HepG2 (cell line): ENCODE data around the gene SPAG5. TPM values are rescaled to one million over a fixed set of nuclear protein-coding genes. Genes with fewer than 3 reads are reported as not detected.

Experiments
- ATAC-seq: fragments of 200-7000 bp; cut with Tn5 transposase; 3 replicates; pipeline ENCODE4 v1.9.1; 2020; ENCODE audit warnings: mild to moderate bottlenecking, moderate library complexity
- BruUV-seq: library from RNA; stranded (reverse); fragments of 400-500 nt; replicated peaks from 2 replicates; lab custom pipeline; 2021; lab: Mats Ljungman, UMichigan
- CTCF ChIA-PET: fragments of 300-600 bp; formaldehyde crosslinking; extraction: SDS; loops from one replicate; lab custom pipeline; 2021; ENCODE audit warnings: low total read pairs, inconsistent platforms, low intra/inter-chr PET ratio; lab: Yijun Ruan, JAX
- POLR2A ChIA-PET: fragments of 350-600 bp; sonication (Branson Sonifier 250); formaldehyde crosslinking; loops from one replicate; lab custom pipeline; 2020; ENCODE audit warnings: antibody characterized with exemption, inconsistent platforms; lab: Yijun Ruan, JAX
- DNase-seq: peaks from one replicate; pipeline ENCODE4 v3.0.0-alpha.2; 2015; ENCODE audit warnings: low spot score
- FAIRE-seq: peaks from 3 replicates; lab custom pipeline; 2011; peaks lifted over from hg19 to GRCh38; lab: Jason Lieb, UNC
- H2AFZ ChIP-seq: one replicate; pipeline ENCODE4 v1.6.1; 2011; ENCODE audit warnings: low read length, inconsistent platforms
- H3K27ac ChIP-seq: fragments of 300-600 bp; 3 replicates; pipeline ENCODE4 v1.8.0; 2011; ENCODE audit warnings: mixed run types, mild to moderate bottlenecking, mixed read lengths, low read length, inconsistent platforms; ENCODE audit not compliant: insufficient read depth; ENCODE audit errors: extremely low read length
- H3K27me3 ChIP-seq, 2 experiments: fragments of 200-600 bp in 1 of 2; 2 replicates in 1 of 2; 3 replicates in 1 of 2; pipeline versions ENCODE4 v1.6.0 to v1.8.0; 2011; ENCODE audit warnings: low read length in 2 of 2, mild to moderate bottlenecking in 2 of 2, moderate library complexity in 2 of 2, inconsistent platforms in 1 of 2; ENCODE audit not compliant: insufficient read depth in 2 of 2, control insufficient read depth in 1 of 2
- H3K36me3 ChIP-seq, 2 experiments: fragments of 200-600 bp in 1 of 2; replicated peaks in 1 of 2; 2 replicates in 1 of 2; 3 replicates in 1 of 2; pipeline versions ENCODE4 v1.5.1 to v1.8.0; 2011; ENCODE audit warnings: low read length in 2 of 2, inconsistent platforms in 1 of 2; ENCODE audit not compliant: insufficient read depth in 2 of 2, control insufficient read depth in 1 of 2
- H3K4me1 ChIP-seq: 2 replicates; pipeline ENCODE4 v1.5.1; 2012; ENCODE audit warnings: low read length, inconsistent platforms; ENCODE audit not compliant: insufficient read depth
- H3K4me2 ChIP-seq: 2 replicates; pipeline ENCODE4 v1.6.0; 2011; ENCODE audit warnings: low read depth, low read length, inconsistent platforms
- H3K4me3 ChIP-seq, 3 experiments: fragments of 200-600 bp in 1 of 3; sonication (generic), shearing (Covaris generic) in 1 of 3; replicated peaks in 1 of 3; 2 replicates each; pipeline ENCODE4 v1.5.1; 2011 to 2016; ENCODE audit warnings: low read length in 3 of 3, inconsistent platforms in 2 of 3, low read depth in 2 of 3, mild to moderate bottlenecking in 2 of 3, control low read depth in 1 of 3, mixed read lengths in 1 of 3; ENCODE audit not compliant: insufficient read depth in 1 of 3
- H3K79me2 ChIP-seq: one replicate; pipeline ENCODE4 v1.6.1; 2011; ENCODE audit warnings: low read length, inconsistent platforms; ENCODE audit not compliant: insufficient read depth
- H3K9ac ChIP-seq: 2 replicates; pipeline ENCODE4 v1.6.0; 2011; ENCODE audit warnings: mild to moderate bottlenecking, low read depth, low read length, inconsistent platforms; ENCODE audit not compliant: insufficient read depth
- H3K9me3 ChIP-seq: 2 replicates; pipeline ENCODE4 v1.5.1; 2012; ENCODE audit warnings: mild to moderate bottlenecking, low read length
- H4K20me1 ChIP-seq: 2 replicates; pipeline ENCODE4 v1.6.0; 2011; ENCODE audit warnings: inconsistent platforms, mild to moderate bottlenecking, low read length, moderate library complexity; ENCODE audit not compliant: insufficient read depth
- ADNP ChIP-seq: sonication (generic); formaldehyde crosslinking; IDR thresholded peaks from 2 replicates; pipeline ENCODE4 v1.4.0; 2020; ENCODE audit warnings: missing genetic modification reagents
- CEBPB ChIP-seq: IDR thresholded peaks from 2 replicates; pipeline ENCODE4 v1.6.1; 2011; ENCODE audit warnings: low read depth, low read length, improper control_type of control experiment, borderline replicate concordance
- JARID2 ChIP-seq: sonication (generic); formaldehyde crosslinking; IDR thresholded peaks from 2 replicates; pipeline ENCODE4 v1.8.1; 2023; ENCODE audit warnings: missing genetic modification reagents, inconsistent platforms; ENCODE audit not compliant: insufficient replicate concordance
- NCOA5 ChIP-seq: sonication (generic); formaldehyde crosslinking; IDR thresholded peaks from 2 replicates; pipeline ENCODE4 v1.4.0; 2020; ENCODE audit warnings: missing genetic modification reagents
- SNAPC2 ChIP-seq: sonication (generic); formaldehyde crosslinking; IDR thresholded peaks from 2 replicates; pipeline ENCODE4 v1.8.1; 2022; ENCODE audit warnings: mild to moderate bottlenecking, missing genetic modification reagents
- ZKSCAN5 ChIP-seq: sonication (generic); formaldehyde crosslinking; IDR thresholded peaks from 2 replicates; pipeline ENCODE4 v1.5.1; 2020; ENCODE audit warnings: mild to moderate bottlenecking, missing genetic modification reagents
- whole genome bisulfite sequencing: methylation state at CpG from one replicate; pipeline ENCODE4 v1.1.6; 2017; ENCODE audit warnings: low lambda C conversion rate; 5-methylcytosine and 5-hydroxymethylcytosine counted together
- in situ Hi-C: cut with HindIII; loops from 2 replicates; pipeline ENCODE4 v1.10.0; 2017; ENCODE audit warnings: low pct_unique_long_range_greater_than_20kb; ENCODE audit not compliant: extremely low pct_ligation_motif_present
- intact Hi-C: fragments of 100-400 bp; cut with micrococcal nuclease; formaldehyde crosslinking; loops from one replicate; pipeline ENCODE4 v1.10.0; 2022; ENCODE audit not compliant: unreplicated experiment
- polyA plus RNA-seq, 8 experiments: library from polyadenylated mRNA; depleted of rRNA in 3 of 8; stranded (reverse) in 7 of 8; unstranded in 1 of 8; fragments of >200 nt; fragmentation: Illumina TruSeq in 4 of 8; extraction: Trizol in 4 of 8; gene quantifications; 2 replicates each; pipeline versions ENCODE4 v1.2.1 to v1.2.3, GENCODE V29; 2011 to 2016; ENCODE audit warnings: low read depth in 4 of 8, missing spikeins in 1 of 8, mixed read lengths in 1 of 8; ENCODE audit not compliant: insufficient read depth in 1 of 8
- total RNA-seq, 5 experiments: library from RNA; depleted of rRNA; stranded (reverse); fragments of >200 nt; fragmentation: Illumina TruSeq; extraction: Trizol; gene quantifications; 2 replicates each; pipeline ENCODE4 v1.2.3, GENCODE V29; 2016; ENCODE audit warnings: low read depth in 1 of 5
- TF ChIP-seq, protein P1 (sequence below): sonication (generic); formaldehyde crosslinking; IDR thresholded peaks from 2 replicates; pipeline ENCODE4 v1.4.0; 2020; ENCODE audit warnings: missing genetic modification reagents, borderline replicate concordance

SPAG5 gene
- total and polyA plus RNA-seq, 2 of the 13 experiments (the other 11 are each of a cell fraction or from before 2014, with no cell fraction given), result 41.4 to 98.0 TPM

DNA sequence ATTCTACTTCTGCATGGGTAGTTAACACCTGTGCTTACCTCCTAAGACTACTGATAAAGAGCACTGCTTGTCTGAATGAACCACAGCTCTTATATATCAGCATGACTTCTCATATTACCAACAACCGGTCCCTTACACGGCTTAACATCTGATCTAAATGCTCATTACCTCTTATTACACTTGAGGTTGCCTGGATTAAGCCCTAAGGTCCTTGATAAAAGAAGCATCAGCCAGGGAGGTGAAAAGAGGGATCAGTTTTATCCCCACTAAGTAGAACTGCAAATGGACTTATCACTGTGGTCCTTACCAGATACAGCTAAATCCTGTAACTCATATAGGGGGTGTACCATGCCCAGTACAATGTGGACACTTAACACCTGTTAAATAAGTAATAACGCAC is 23.4 kb upstream of the SPAG5 start (continued):
- no peak for TF ChIP-seq SNAPC2 (CRISPR knock-in tag)
- TF ChIP-seq, protein P1, sequence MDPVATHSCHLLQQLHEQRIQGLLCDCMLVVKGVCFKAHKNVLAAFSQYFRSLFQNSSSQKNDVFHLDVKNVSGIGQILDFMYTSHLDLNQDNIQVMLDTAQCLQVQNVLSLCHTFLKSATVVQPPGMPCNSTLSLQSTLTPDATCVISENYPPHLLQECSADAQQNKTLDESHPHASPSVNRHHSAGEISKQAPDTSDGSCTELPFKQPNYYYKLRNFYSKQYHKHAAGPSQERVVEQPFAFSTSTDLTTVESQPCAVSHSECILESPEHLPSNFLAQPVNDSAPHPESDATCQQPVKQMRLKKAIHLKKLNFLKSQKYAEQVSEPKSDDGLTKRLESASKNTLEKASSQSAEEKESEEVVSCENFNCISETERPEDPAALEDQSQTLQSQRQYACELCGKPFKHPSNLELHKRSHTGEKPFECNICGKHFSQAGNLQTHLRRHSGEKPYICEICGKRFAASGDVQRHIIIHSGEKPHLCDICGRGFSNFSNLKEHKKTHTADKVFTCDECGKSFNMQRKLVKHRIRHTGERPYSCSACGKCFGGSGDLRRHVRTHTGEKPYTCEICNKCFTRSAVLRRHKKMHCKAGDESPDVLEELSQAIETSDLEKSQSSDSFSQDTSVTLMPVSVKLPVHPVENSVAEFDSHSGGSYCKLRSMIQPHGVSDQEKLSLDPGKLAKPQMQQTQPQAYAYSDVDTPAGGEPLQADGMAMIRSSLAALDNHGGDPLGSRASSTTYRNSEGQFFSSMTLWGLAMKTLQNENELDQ (CRISPR knock-in tag), result no peak

DNA sequence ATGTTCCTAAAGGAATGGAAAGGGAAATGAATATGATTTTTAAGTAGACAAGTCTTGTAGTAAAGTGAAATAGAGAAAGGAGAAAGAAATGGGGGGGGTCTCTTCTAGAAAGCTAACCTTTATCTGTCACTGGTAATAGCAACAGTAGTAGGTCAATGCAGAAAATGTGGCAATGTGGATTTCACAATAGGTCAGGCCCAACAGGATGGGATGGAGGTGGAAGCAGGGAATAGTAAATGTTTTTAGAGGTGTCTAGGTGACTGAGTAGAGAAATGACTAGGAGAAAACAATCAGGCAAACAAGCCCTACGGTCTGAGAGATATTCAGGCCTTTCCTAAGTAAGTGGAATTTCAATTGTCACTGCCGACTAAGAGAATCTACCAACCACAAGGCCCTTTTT is 21.2 kb upstream of the SPAG5 start:
- no peak overlapping the region for H2AFZ ChIP-seq
- no peak overlapping the region for H3K27ac ChIP-seq
- no peaks in the 10 kb centered on the region for H3K27me3 ChIP-seq
- no peak for TF ChIP-seq NCOA5 (CRISPR knock-in tag)
- no peak for TF ChIP-seq ADNP
- no peak for TF ChIP-seq ZKSCAN5
- TF ChIP-seq JARID2 (CRISPR knock-in tag), result no peak
- peak; percentile 66 for TF ChIP-seq CEBPB
- TF ChIP-seq, all 625 proteins: peak for 1
- POLR2A ChIA-PET, result no interaction called here
- no peaks in the 10 kb centered on the region for H4K20me1 ChIP-seq
- H3K9me3 ChIP-seq, result no peaks in the 10 kb centered on the region
- 84% methylated on average over 2 of the region's 2 CpGs for WGBS
- no TSS peak for BruUV-seq
- FAIRE-seq (no peak), ATAC-seq (no peak), DNase-seq (no peak)
- CTCF ChIA-PET, result no interaction called here
- in situ Hi-C loops (loop anchor here (5.0 kb wide), 1 partner anchor 48 kb away; the partner anchor contains the start of gene PIGS), intact Hi-C loops (no loop called here)
- no peaks in the 10 kb centered on the region for H3K79me2 ChIP-seq
- H3K9ac ChIP-seq, result no peak overlapping the region
- H3K4me2 ChIP-seq, result no peak overlapping the region
- no peak overlapping the region for H3K4me3 ChIP-seq
- peaks cover 50 to 85% of the 10 kb centered on the region in 2 experiments for H3K36me3 ChIP-seq
- no peaks in the 10 kb centered on the region for H3K4me1 ChIP-seq
